WTC11 (cell line): Measurements from ENCODE around the gene CLUH. TPM values are rescaled to one million over a fixed set of nuclear protein-coding genes. Genes with fewer than 3 reads are reported as not detected.

Experiments used
- ATAC-seq: fragments of 200-7000 bp; cut with Tn5 transposase; 2 replicates; pipeline ENCODE4 v1.10.0; 2021; ENCODE audit warnings: mild to moderate bottlenecking, moderate library complexity
- CTCF ChIA-PET: fragments of 300-600 bp; sonication (Branson Sonifier 250); formaldehyde crosslinking; loops from one replicate; lab custom pipeline; 2021; ENCODE audit warnings: antibody characterized with exemption; lab: Charles Lee
- POLR2A ChIA-PET: fragments of 350-600 bp; sonication (Branson Sonifier 250); formaldehyde crosslinking; loops from one replicate; lab custom pipeline; 2021; ENCODE audit warnings: antibody characterized with exemption; lab: Charles Lee
- DNase-seq: peaks from one replicate; pipeline ENCODE4 v3.0.0; 2021; ENCODE audit warnings: low spot score
- H3K27ac Mint-ChIP-seq: 2 replicates; pipeline ENCODE4 v1.8.0; 2021; ENCODE audit warnings: mixed read lengths
- H3K27me3 Mint-ChIP-seq: 2 replicates; pipeline ENCODE4 v1.8.0; 2021; ENCODE audit warnings: low read depth, mild to moderate bottlenecking, moderate library complexity, mixed read lengths
- H3K36me3 Mint-ChIP-seq: 2 replicates; pipeline ENCODE4 v1.8.0; 2021; ENCODE audit warnings: mixed read lengths
- H3K4me1 Mint-ChIP-seq: 2 replicates; pipeline ENCODE4 v1.8.0; 2022; ENCODE audit warnings: mixed read lengths
- H3K4me3 Mint-ChIP-seq: 2 replicates; pipeline ENCODE4 v1.8.0; 2021; ENCODE audit warnings: mild to moderate bottlenecking, moderate library complexity, mixed read lengths
- H3K9me3 Mint-ChIP-seq: 2 replicates; pipeline ENCODE4 v1.8.0; 2021; ENCODE audit warnings: mixed read lengths
- AR ChIP-seq: fragments of 250-450 bp; sonication (Bioruptor Pico); IDR thresholded peaks from 2 replicates; pipeline ENCODE4 v1.9.0; 2021; ENCODE audit warnings: mild to moderate bottlenecking
- ARID4B ChIP-seq: sonication (generic); formaldehyde crosslinking; IDR thresholded peaks from 2 replicates; pipeline ENCODE4 v1.8.0; 2023; ENCODE audit warnings: missing genetic modification reagents, mild to moderate bottlenecking, borderline replicate concordance
- CREB1 ChIP-seq: sonication (generic); formaldehyde crosslinking; IDR thresholded peaks from 2 replicates; pipeline ENCODE4 v1.8.0; 2023; ENCODE audit warnings: mild to moderate bottlenecking, missing genetic modification reagents
- ELF4 ChIP-seq: sonication (generic); formaldehyde crosslinking; IDR thresholded peaks from 2 replicates; pipeline ENCODE4 v1.8.1; 2022; ENCODE audit warnings: low read depth, mild to moderate bottlenecking, moderate library complexity, missing genetic modification reagents
- EMX1 ChIP-seq: fragments of 250-450 bp; sonication (Bioruptor Pico); IDR thresholded peaks from 2 replicates; pipeline ENCODE4 v1.8.0; 2021; ENCODE audit warnings: mild to moderate bottlenecking
- FOXP1 ChIP-seq: sonication (generic); formaldehyde crosslinking; IDR thresholded peaks from 2 replicates; pipeline ENCODE4 v1.8.0; 2022; ENCODE audit warnings: missing genetic modification reagents, mild to moderate bottlenecking, moderate library complexity, borderline replicate concordance
- IRF1 ChIP-seq: sonication (generic); formaldehyde crosslinking; IDR thresholded peaks from 2 replicates; pipeline ENCODE4 v1.8.0; 2023; ENCODE audit warnings: missing genetic modification reagents
- KAT7 ChIP-seq: sonication (generic); formaldehyde crosslinking; IDR thresholded peaks from 2 replicates; pipeline ENCODE4 v1.8.1; 2023; ENCODE audit warnings: missing genetic modification reagents, mild to moderate bottlenecking, borderline replicate concordance
- MYBL2 ChIP-seq: sonication (generic); formaldehyde crosslinking; IDR thresholded peaks from 2 replicates; pipeline ENCODE4 v1.8.1; 2023; ENCODE audit warnings: mild to moderate bottlenecking, moderate library complexity, missing genetic modification reagents
- NR1H2 ChIP-seq: sonication (generic); formaldehyde crosslinking; IDR thresholded peaks from 2 replicates; pipeline ENCODE4 v1.9.0; 2021; ENCODE audit warnings: mild to moderate bottlenecking, moderate library complexity, missing genetic modification reagents
- RORB ChIP-seq: fragments of 250-450 bp; sonication (Bioruptor Pico); IDR thresholded peaks from 2 replicates; pipeline ENCODE4 v1.9.0; 2021; ENCODE audit warnings: mild to moderate bottlenecking
- SOX15 ChIP-seq: fragments of 250-450 bp; sonication (Bioruptor Pico); IDR thresholded peaks from 2 replicates; pipeline ENCODE4 v1.9.0; 2021; ENCODE audit warnings: mild to moderate bottlenecking
- SP1 ChIP-seq: sonication (generic); formaldehyde crosslinking; conservative IDR thresholded peaks from 2 replicates; pipeline ENCODE4 v1.8.1; 2022; ENCODE audit warnings: missing genetic modification reagents
- ZNF263 ChIP-seq: sonication (generic); formaldehyde crosslinking; IDR thresholded peaks from 2 replicates; pipeline ENCODE4 v1.8.1; 2022; ENCODE audit warnings: low read depth, mild to moderate bottlenecking, moderate library complexity, missing genetic modification reagents
- ZNF423 ChIP-seq: fragments of 250-450 bp; sonication (Bioruptor Pico); IDR thresholded peaks from 2 replicates; pipeline ENCODE4 v2.1.2; 2022; ENCODE audit warnings: mild to moderate bottlenecking, moderate library complexity
- ZNF671 ChIP-seq: fragments of 250-450 bp; sonication (Bioruptor Pico); IDR thresholded peaks from 2 replicates; pipeline ENCODE4 v1.8.0; 2021; ENCODE audit warnings: mild to moderate bottlenecking
- total RNA-seq: library from RNA; stranded (reverse); gene quantifications from 3 replicates; pipeline ENCODE4 v1.2.3, GENCODE V29; 2021
- TF ChIP-seq, protein P1 (sequence below): sonication (generic); formaldehyde crosslinking; IDR thresholded peaks from 2 replicates; pipeline ENCODE4 v1.8.1; 2023; ENCODE audit warnings: mild to moderate bottlenecking, missing genetic modification reagents, moderate library complexity
- TF ChIP-seq, protein P2 (sequence below): fragments of 250-450 bp; sonication (Bioruptor Pico); IDR thresholded peaks from 2 replicates; pipeline ENCODE4 v2.1.2; 2022; ENCODE audit warnings: mild to moderate bottlenecking, moderate library complexity
- TF ChIP-seq, protein P3 (sequence below): sonication (generic); formaldehyde crosslinking; IDR thresholded peaks from 2 replicates; pipeline ENCODE4 v1.8.1; 2022; ENCODE audit warnings: mild to moderate bottlenecking, moderate library complexity, missing genetic modification reagents

CLUH gene
- total RNA-seq, 1 experiment from 2014 or later, result 105 TPM

DNA sequence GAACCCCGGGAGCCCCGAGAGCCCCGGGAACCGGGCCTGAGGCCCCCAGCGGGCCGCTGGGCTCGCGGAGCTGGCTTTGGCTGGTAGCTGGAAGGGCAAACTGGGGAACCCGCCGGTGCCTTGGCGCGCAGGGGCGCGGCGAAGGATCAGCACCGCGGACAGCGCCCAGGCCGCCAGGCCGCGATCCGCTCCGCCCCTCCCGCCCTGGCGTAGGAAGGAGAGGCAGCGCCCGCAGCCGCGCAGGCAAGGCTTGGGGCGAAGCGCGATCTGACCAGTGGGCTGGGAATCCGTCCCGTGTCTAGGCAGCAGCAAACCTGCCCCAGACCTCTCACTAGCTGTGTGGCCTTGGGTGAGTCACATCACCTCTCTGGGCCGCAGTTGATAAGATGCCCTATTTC, 38.2 kb upstream of the CLUH start (continued):
- TF ChIP-seq ARID4B (CRISPR knock-in tag) (peak; percentile 98), EMX1 (CRISPR knock-in tag) (no peak), SOX15 (no peak), AR (no peak), RORB (no peak), CREB1 (CRISPR knock-in tag) (0 out of 2 replicates have a peak, but pooled peaks have one; percentile 76), SP1 (peak; percentile 92), IRF1 (peak; percentile 92)
- TF ChIP-seq, protein P1, sequence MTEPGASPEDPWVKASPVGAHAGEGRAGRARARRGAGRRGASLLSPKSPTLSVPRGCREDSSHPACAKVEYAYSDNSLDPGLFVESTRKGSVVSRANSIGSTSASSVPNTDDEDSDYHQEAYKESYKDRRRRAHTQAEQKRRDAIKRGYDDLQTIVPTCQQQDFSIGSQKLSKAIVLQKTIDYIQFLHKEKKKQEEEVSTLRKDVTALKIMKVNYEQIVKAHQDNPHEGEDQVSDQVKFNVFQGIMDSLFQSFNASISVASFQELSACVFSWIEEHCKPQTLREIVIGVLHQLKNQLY (CRISPR knock-in tag), result no peak; the same call in 1 of the 2 replicates

DNA sequence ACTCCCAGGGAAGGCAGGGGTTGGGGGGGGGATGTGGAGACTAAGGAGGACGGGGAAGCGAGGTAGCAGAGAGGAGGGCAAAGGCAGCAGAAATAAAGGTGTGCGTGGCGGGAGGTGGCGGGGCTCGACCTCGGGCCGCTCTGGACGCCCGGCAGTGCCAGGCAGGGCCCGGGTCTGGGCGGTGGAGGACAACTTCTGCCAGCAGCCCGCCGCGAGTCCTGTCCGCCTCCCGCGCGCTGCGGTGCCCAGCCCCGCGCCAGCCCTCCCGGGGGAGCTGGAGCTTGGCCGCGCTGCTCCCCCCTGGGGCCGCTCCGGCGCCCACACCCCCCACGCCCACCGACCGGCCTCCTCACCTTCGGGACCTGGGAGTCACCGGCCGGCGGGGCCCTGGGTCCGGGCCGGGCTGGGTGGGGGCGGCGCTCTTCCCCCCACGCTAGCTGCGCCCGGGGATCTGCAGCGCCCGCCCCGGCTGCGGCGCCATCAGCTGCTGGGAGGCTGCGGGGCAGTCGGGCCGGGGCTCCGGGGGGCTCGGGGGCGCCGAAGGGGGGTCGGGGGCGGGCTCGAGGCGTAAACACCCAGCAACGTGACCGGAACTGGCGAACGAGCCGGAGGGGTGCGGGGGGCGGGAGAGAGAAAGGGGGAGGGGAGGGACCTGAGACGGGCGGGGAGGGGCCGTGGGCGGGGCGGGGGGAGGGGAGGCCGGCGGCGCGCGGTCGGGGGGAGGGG, 37.7 kb upstream of the CLUH start, which contains the start of gene CCDC92B:
TSS of gene CCDC92B (minus strand) at position 595 of the 726 bp plus-strand sequence. CDS start 14,507 bp downstream, outside the sequence.
- H3K4me1 Mint-ChIP-seq, result peaks cover 31% of the 10 kb centered on the region
- H3K27me3 Mint-ChIP-seq, result peaks cover 21% of the 10 kb centered on the region
- H3K9me3 Mint-ChIP-seq, result no peaks in the 10 kb centered on the region
- POLR2A ChIA-PET, result interaction anchor here (1.6 kb wide), 1 partner anchor 25 kb away, joined by 4 read pairs; no protein-coding TSS in a partner anchor
- peak; percentile 19 for ATAC-seq
- CTCF ChIA-PET, result interaction anchor here (0.6 to 1.8 kb wide), 7 partner anchors 28 to 355 kb away, joined by 3 to 12 read pairs (median 4); no protein-coding TSS in a partner anchor
- peak within 1 kb of the TSS; percentile 76 for H3K4me3 Mint-ChIP-seq
- H3K27ac Mint-ChIP-seq, result no peak within 1 kb of the TSS
- peak; percentile 41 for DNase-seq
- no peaks in the 10 kb centered on the region for H3K36me3 Mint-ChIP-seq
- TF ChIP-seq ZNF423 (CRISPR knock-in tag) (no peak), MYBL2 (no peak), KAT7 (CRISPR knock-in tag) (no peak), ZNF263 (no peak), ARID4B (CRISPR knock-in tag) (0 out of 2 replicates have a peak, but pooled peaks have one; percentile 32), ZNF671 (CRISPR knock-in tag) (no peak), NR1H2 (CRISPR knock-in tag) (no peak), FOXP1 (no peak), ELF4 (no peak)
- TF ChIP-seq, protein P1 (CRISPR knock-in tag), result no peak
- TF ChIP-seq, protein P2, sequence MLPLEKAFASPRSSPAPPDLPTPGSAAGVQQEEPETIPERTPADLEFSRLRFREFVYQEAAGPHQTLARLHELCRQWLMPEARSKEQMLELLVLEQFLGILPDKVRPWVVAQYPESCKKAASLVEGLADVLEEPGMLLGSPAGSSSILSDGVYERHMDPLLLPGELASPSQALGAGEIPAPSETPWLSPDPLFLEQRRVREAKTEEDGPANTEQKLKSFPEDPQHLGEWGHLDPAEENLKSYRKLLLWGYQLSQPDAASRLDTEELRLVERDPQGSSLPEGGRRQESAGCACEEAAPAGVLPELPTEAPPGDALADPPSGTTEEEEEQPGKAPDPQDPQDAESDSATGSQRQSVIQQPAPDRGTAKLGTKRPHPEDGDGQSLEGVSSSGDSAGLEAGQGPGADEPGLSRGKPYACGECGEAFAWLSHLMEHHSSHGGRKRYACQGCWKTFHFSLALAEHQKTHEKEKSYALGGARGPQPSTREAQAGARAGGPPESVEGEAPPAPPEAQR (CRISPR knock-in tag), result no peak
- TF ChIP-seq, protein P3, sequence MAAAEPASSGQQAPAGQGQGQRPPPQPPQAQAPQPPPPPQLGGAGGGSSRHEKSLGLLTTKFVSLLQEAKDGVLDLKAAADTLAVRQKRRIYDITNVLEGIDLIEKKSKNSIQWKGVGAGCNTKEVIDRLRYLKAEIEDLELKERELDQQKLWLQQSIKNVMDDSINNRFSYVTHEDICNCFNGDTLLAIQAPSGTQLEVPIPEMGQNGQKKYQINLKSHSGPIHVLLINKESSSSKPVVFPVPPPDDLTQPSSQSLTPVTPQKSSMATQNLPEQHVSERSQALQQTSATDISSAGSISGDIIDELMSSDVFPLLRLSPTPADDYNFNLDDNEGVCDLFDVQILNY (CRISPR knock-in tag), result no peak
